Subcutaneous adipose tissue (tissue), 4 donors: Measurements from ENCODE around the gene C11orf97. TPM values are rescaled to one million over a fixed set of nuclear protein-coding genes. Genes with fewer than 3 reads are reported as not detected.

Source experiments
- CTCF ChIP-seq: fragments of 450-650 bp; IDR thresholded peaks from one replicate; pipeline ENCODE4 v1.5.1; 2016; ENCODE audit warnings: low read depth, mild to moderate bottlenecking, control low read depth, antibody characterized with exemption, moderate library complexity
- small RNA-seq: library from RNA; depleted of rRNA; stranded (forward); fragments of <200 nt; gene quantifications from one replicate; pipeline ENCODE3, GENCODE V24; 2016
- total RNA-seq, 4 donors: library from RNA; depleted of rRNA; stranded (reverse); fragments of >200 nt; gene quantifications; one replicate each; pipeline ENCODE4 v1.1.0, GENCODE V29; 2016

C11orf97 gene
- total RNA-seq, 4 donors from 2014 or later, result not detected

GRCh38 chr11:94574193-94574961 is 62.1 kb downstream of the C11orf97 start:
- TF ChIP-seq CTCF, result no peak

- no peak for TF ChIP-seq CTCF
These were observed 64.0 kb downstream of the C11orf97 start for GRCh38 chr11:94576306-94576705.

GRCh38 chr11:94577841-94578240 is 65.6 kb downstream of the C11orf97 start:
- no peak for TF ChIP-seq CTCF

Small RNA genes within 50 kb of the gene (small RNA-seq; reads per million reads assigned to genes)
- gene MIR548L, result not detected

Other genes starting within 250 kb of the C11orf97 start
- gene IZUMO1R, start 207.9 kb upstream of the C11orf97 start, total RNA-seq, result not detected
- gene GPR83, start 111.0 kb upstream of the C11orf97 start, total RNA-seq, result not detected
- gene MRE11, start 18.6 kb upstream of the C11orf97 start, total RNA-seq, result 10 to 100 TPM; 16.6 to 20.9 (median 19.1) TPM
- 10 to 100 TPM; 11.4 to 16.0 (median 14.8) TPM for gene ANKRD49, start 18.5 kb upstream of the C11orf97 start, total RNA-seq
- 1 to 10 TPM; 4.7 to 9.9 (median 8.9) TPM for gene FUT4, start 31.5 kb downstream of the C11orf97 start, total RNA-seq
- gene PIWIL4, start 54.9 kb downstream of the C11orf97 start, total RNA-seq, result 1 to 10 TPM; 2.8 to 9.0 (median 7.6) TPM